ENCODE results near the gene HERC2. TPM values are rescaled to one million over a fixed set of nuclear protein-coding genes. Genes with fewer than 3 reads are reported as not detected.
"Not testable (repeated sequence)": the region's sequence is repeated elsewhere in the genome, so short reads cannot be mapped to it uniquely, and the experiment has no call there.

Gene HERC2
- total RNA-seq, 1 experiment from 2014 or later, result 69.7 TPM

GRCh38 chr15:28289694-28290463 is 32.1 kb downstream of the HERC2 start:
- ChIA-PET POLR2A (interaction anchor here (0.6 kb wide), 1 partner anchor 8 kb away, joined by 3 read pairs; no protein-coding TSS in a partner anchor), CTCF (no interaction called here)
- intact Hi-C loops (cut with micrococcal nuclease; ENCODE audit: unreplicated experiment), result no loop called here
- no peak for TF ChIP-seq SIN3A (IDR thresholded peaks at IDR 0.05; ENCODE audit: borderline replicate concordance, insufficient read depth, low read depth, low read length)
- TF ChIP-seq CTCF (IDR thresholded peaks at IDR 0.05), result no peak
- no peak for TF ChIP-seq TCF7L2 (IDR thresholded peaks at IDR 0.05; ENCODE audit: low read depth, low read length)
- no peak for TF ChIP-seq POLR2AphosphoS5 (IDR thresholded peaks at IDR 0.05; ENCODE audit: low read depth, low read length)
- no peak for TF ChIP-seq REST (IDR thresholded peaks at IDR 0.05; ENCODE audit: insufficient read depth in 1 of 2, low read depth in 2 of 2, low read length in 1 of 2)
- H3K27ac ChIP-seq (ENCODE audit: low read length), result no peak overlapping the region
- no peak for DNase-seq (ENCODE audit: low read depth, low spot score)
- TSS peak; percentile 22 for BruUV-seq (replicated peaks)
- in situ Hi-C loops (cut with HindIII; ENCODE audit: low pct_unique_long_range_greater_than_20kb, low sequenced_read_pairs), result no loop called here
- H3K9me3 ChIP-seq (ENCODE audit: control insufficient read depth, insufficient read depth, low read depth, low read length), result no peaks in the 10 kb centered on the region
- no peaks in the 10 kb centered on the region for H3K4me1 ChIP-seq (ENCODE audit: control insufficient read depth, insufficient read depth, low read length)
- H3K27me3 ChIP-seq (ENCODE audit: control insufficient read depth, insufficient read depth, low read length), result no peaks in the 10 kb centered on the region
- no peak for ATAC-seq
- H3K4me3 ChIP-seq (ENCODE audit: low read depth in 2 of 2, low read length in 2 of 2), result no peak overlapping the region
- H3K36me3 ChIP-seq (ENCODE audit: control insufficient read depth, insufficient read depth, low read length), result no peaks in the 10 kb centered on the region; the same call in 1 of the 2 replicates

- ATAC-seq; H3K36me3 ChIP-seq (ENCODE audit: control insufficient read depth, insufficient read depth, low read length); H3K9me3 ChIP-seq (ENCODE audit: control insufficient read depth, insufficient read depth, low read depth, low read length); H3K27ac ChIP-seq (ENCODE audit: low read length); DNase-seq (ENCODE audit: low read depth, low spot score); H3K4me3 ChIP-seq (ENCODE audit: low read depth in 2 of 2, low read length in 2 of 2); H3K27me3 ChIP-seq (ENCODE audit: control insufficient read depth, insufficient read depth, low read length); in situ Hi-C loops (cut with HindIII; ENCODE audit: low pct_unique_long_range_greater_than_20kb, low sequenced_read_pairs); H3K4me1 ChIP-seq (ENCODE audit: control insufficient read depth, insufficient read depth, low read length); BruUV-seq (replicated peaks); intact Hi-C loops (cut with micrococcal nuclease; ENCODE audit: unreplicated experiment); CTCF ChIA-PET: not testable (repeated sequence)
- POLR2A ChIA-PET, result interaction anchor here (0.6 kb wide), 1 partner anchor 9 kb away, joined by 3 read pairs; no protein-coding TSS in a partner anchor
Measured at GRCh38 chr15:28288830-28289693, 32.9 kb downstream of the HERC2 start.

- H3K36me3 ChIP-seq (ENCODE audit: control insufficient read depth, insufficient read depth, low read length); DNase-seq (ENCODE audit: low read depth, low spot score); ATAC-seq; H3K27ac ChIP-seq (ENCODE audit: low read length); H3K4me1 ChIP-seq (ENCODE audit: control insufficient read depth, insufficient read depth, low read length); intact Hi-C loops (cut with micrococcal nuclease; ENCODE audit: unreplicated experiment); BruUV-seq (replicated peaks); in situ Hi-C loops (cut with HindIII; ENCODE audit: low pct_unique_long_range_greater_than_20kb, low sequenced_read_pairs); H3K4me3 ChIP-seq (ENCODE audit: low read depth in 2 of 2, low read length in 2 of 2); H3K9me3 ChIP-seq (ENCODE audit: control insufficient read depth, insufficient read depth, low read depth, low read length); POLR2A ChIA-PET; H3K27me3 ChIP-seq (ENCODE audit: control insufficient read depth, insufficient read depth, low read length); CTCF ChIA-PET: not testable (repeated sequence)
Measured at GRCh38 chr15:28286659-28287058, 35.3 kb downstream of the HERC2 start.
